ENCODE measurements around the gene TANC1. TPM values are rescaled to one million over a fixed set of nuclear protein-coding genes. Genes with fewer than 3 reads are reported as not detected.

Gene TANC1
- total RNA-seq, 1 donor from 2014 or later, result 0.37 TPM

- H3K36me3 Mint-ChIP-seq (ENCODE audit: low read depth), result no peaks in the 10 kb centered on the region
- H3K4me1 Mint-ChIP-seq, result peaks cover 13% of the 10 kb centered on the region
- H3K4me3 Mint-ChIP-seq, result no peak overlapping the region
- no peak overlapping the region for H3K27ac Mint-ChIP-seq
- no peaks in the 10 kb centered on the region for H3K9me3 Mint-ChIP-seq
- DNase-seq, result no peak
- H3K27me3 Mint-ChIP-seq, result no peaks in the 10 kb centered on the region
- intact Hi-C loops (cut with micrococcal nuclease), result no loop called here
Measured at GRCh38 chr2:159155320-159155719, 186.9 kb downstream of the TANC1 start.

- intact Hi-C loops (cut with micrococcal nuclease), result no loop called here
- no peak overlapping the region for H3K4me3 Mint-ChIP-seq
Measured at GRCh38 chr2:159155791-159156190, 187.4 kb downstream of the TANC1 start.

GRCh38 chr2:159156834-159157233, 188.4 kb downstream of the TANC1 start:
- H3K4me3 Mint-ChIP-seq, result no peak overlapping the region
- H3K27ac Mint-ChIP-seq, result no peak overlapping the region
- no peaks in the 10 kb centered on the region for H3K9me3 Mint-ChIP-seq
- peaks cover 17% of the 10 kb centered on the region for H3K4me1 Mint-ChIP-seq
- intact Hi-C loops (cut with micrococcal nuclease), result no loop called here
- H3K36me3 Mint-ChIP-seq (ENCODE audit: low read depth), result no peaks in the 10 kb centered on the region
- no peak for DNase-seq
- no peaks in the 10 kb centered on the region for H3K27me3 Mint-ChIP-seq

More at GRCh38 chr2:159155791-159156190, 187.4 kb downstream of the TANC1 start:
- Mint-ChIP-seq H3K9me3 (no peaks in the 10 kb centered on the region), H3K4me1 (peaks cover 15% of the 10 kb centered on the region), H3K27me3 (no peaks in the 10 kb centered on the region), H3K36me3 (ENCODE audit: low read depth) (no peaks in the 10 kb centered on the region), H3K27ac (no peak overlapping the region)
- no peak for DNase-seq

GRCh38 chr2:159157361-159158209, 189.1 kb downstream of the TANC1 start:
- intact Hi-C loops (cut with micrococcal nuclease), result no loop called here
- DNase-seq, result no peak
- no peak overlapping the region for H3K27ac Mint-ChIP-seq
- no peaks in the 10 kb centered on the region for H3K36me3 Mint-ChIP-seq (ENCODE audit: low read depth)
- H3K4me3 Mint-ChIP-seq, result no peak overlapping the region
- H3K27me3 Mint-ChIP-seq, result no peaks in the 10 kb centered on the region
- peaks cover 17% of the 10 kb centered on the region for H3K4me1 Mint-ChIP-seq
- H3K9me3 Mint-ChIP-seq, result no peaks in the 10 kb centered on the region

GRCh38 chr2:159160412-159160811, 192.0 kb downstream of the TANC1 start:
- Mint-ChIP-seq H3K4me1 (peaks cover 10% of the 10 kb centered on the region), H3K36me3 (ENCODE audit: low read depth) (no peaks in the 10 kb centered on the region), H3K27me3 (no peaks in the 10 kb centered on the region), H3K27ac (no peak overlapping the region), H3K9me3 (no peaks in the 10 kb centered on the region), H3K4me3 (no peak overlapping the region)
- no peak for DNase-seq
- intact Hi-C loops (cut with micrococcal nuclease), result no loop called here

- no peak overlapping the region for H3K4me3 Mint-ChIP-seq
- no peaks in the 10 kb centered on the region for H3K27me3 Mint-ChIP-seq
- intact Hi-C loops (cut with micrococcal nuclease), result no loop called here
- no peaks in the 10 kb centered on the region for H3K36me3 Mint-ChIP-seq (ENCODE audit: low read depth)
- no peak overlapping the region for H3K27ac Mint-ChIP-seq
- H3K4me1 Mint-ChIP-seq, result peaks cover 10% of the 10 kb centered on the region
- no peaks in the 10 kb centered on the region for H3K9me3 Mint-ChIP-seq
- DNase-seq, result no peak
Measured at GRCh38 chr2:159160954-159161353, 192.5 kb downstream of the TANC1 start.

GRCh38 chr2:159163930-159164329, 195.5 kb downstream of the TANC1 start:
- intact Hi-C loops (cut with micrococcal nuclease), result no loop called here
- H3K27ac Mint-ChIP-seq, result no peak overlapping the region
- H3K4me3 Mint-ChIP-seq, result no peak overlapping the region
- peaks cover 4% of the 10 kb centered on the region for H3K4me1 Mint-ChIP-seq
- H3K36me3 Mint-ChIP-seq (ENCODE audit: low read depth), result no peaks in the 10 kb centered on the region
- peaks cover 2% of the 10 kb centered on the region for H3K27me3 Mint-ChIP-seq
- no peak for DNase-seq
- H3K9me3 Mint-ChIP-seq, result no peaks in the 10 kb centered on the region

GRCh38 chr2:159164457-159164911, 196.0 kb downstream of the TANC1 start:
- H3K4me1 Mint-ChIP-seq, result peaks cover 4% of the 10 kb centered on the region
- no peak for DNase-seq
- H3K27ac Mint-ChIP-seq, result no peak overlapping the region
- no peaks in the 10 kb centered on the region for H3K9me3 Mint-ChIP-seq
- intact Hi-C loops (cut with micrococcal nuclease), result no loop called here
- H3K4me3 Mint-ChIP-seq, result no peak overlapping the region
- no peaks in the 10 kb centered on the region for H3K36me3 Mint-ChIP-seq (ENCODE audit: low read depth)
- peaks cover 2% of the 10 kb centered on the region for H3K27me3 Mint-ChIP-seq

GRCh38 chr2:159165048-159165447, 196.6 kb downstream of the TANC1 start:
- Mint-ChIP-seq H3K9me3 (no peaks in the 10 kb centered on the region), H3K27me3 (peaks cover 2% of the 10 kb centered on the region), H3K4me1 (peaks cover 4% of the 10 kb centered on the region), H3K27ac (no peak overlapping the region), H3K36me3 (ENCODE audit: low read depth) (no peaks in the 10 kb centered on the region), H3K4me3 (no peak overlapping the region)
- no peak for DNase-seq
- intact Hi-C loops (cut with micrococcal nuclease), result no loop called here

GRCh38 chr2:159168707-159169106, 200.3 kb downstream of the TANC1 start:
- intact Hi-C loops (cut with micrococcal nuclease), result no loop called here
- H3K27me3 Mint-ChIP-seq, result peaks cover 2% of the 10 kb centered on the region

GRCh38 chr2:159169187-159169586, 200.7 kb downstream of the TANC1 start:
- no peak overlapping the region for H3K4me3 Mint-ChIP-seq
- intact Hi-C loops (cut with micrococcal nuclease), result no loop called here
- no peaks in the 10 kb centered on the region for H3K9me3 Mint-ChIP-seq
- no peaks in the 10 kb centered on the region for H3K4me1 Mint-ChIP-seq
- H3K27me3 Mint-ChIP-seq, result peaks cover 2% of the 10 kb centered on the region
- no peak for DNase-seq
- H3K36me3 Mint-ChIP-seq (ENCODE audit: low read depth), result no peaks in the 10 kb centered on the region
- no peak overlapping the region for H3K27ac Mint-ChIP-seq

More at GRCh38 chr2:159168707-159169106, 200.3 kb downstream of the TANC1 start:
- Mint-ChIP-seq H3K36me3 (ENCODE audit: low read depth) (no peaks in the 10 kb centered on the region), H3K4me1 (no peaks in the 10 kb centered on the region), H3K4me3 (no peak overlapping the region), H3K27ac (no peak overlapping the region), H3K9me3 (no peaks in the 10 kb centered on the region)
- DNase-seq, result no peak

GRCh38 chr2:159172403-159172802, 204.0 kb downstream of the TANC1 start:
- no peak overlapping the region for H3K27ac Mint-ChIP-seq
- no peaks in the 10 kb centered on the region for H3K36me3 Mint-ChIP-seq (ENCODE audit: low read depth)
- intact Hi-C loops (cut with micrococcal nuclease), result no loop called here
- no peak overlapping the region for H3K4me3 Mint-ChIP-seq
- no peak for DNase-seq
- no peaks in the 10 kb centered on the region for H3K4me1 Mint-ChIP-seq
- no peaks in the 10 kb centered on the region for H3K9me3 Mint-ChIP-seq
- H3K27me3 Mint-ChIP-seq, result peaks cover 2% of the 10 kb centered on the region

GRCh38 chr2:159174759-159175158, 206.3 kb downstream of the TANC1 start:
- H3K9me3 Mint-ChIP-seq, result no peaks in the 10 kb centered on the region
- no peaks in the 10 kb centered on the region for H3K27me3 Mint-ChIP-seq
- H3K36me3 Mint-ChIP-seq (ENCODE audit: low read depth), result no peaks in the 10 kb centered on the region
- no peak overlapping the region for H3K4me3 Mint-ChIP-seq
- intact Hi-C loops (cut with micrococcal nuclease), result no loop called here
- H3K4me1 Mint-ChIP-seq, result no peaks in the 10 kb centered on the region
- DNase-seq, result no peak
- no peak overlapping the region for H3K27ac Mint-ChIP-seq

- no peak for DNase-seq
- H3K4me3 Mint-ChIP-seq, result no peak overlapping the region
- intact Hi-C loops (cut with micrococcal nuclease), result no loop called here
- H3K9me3 Mint-ChIP-seq, result no peaks in the 10 kb centered on the region
- H3K27me3 Mint-ChIP-seq, result no peaks in the 10 kb centered on the region
- H3K27ac Mint-ChIP-seq, result no peak overlapping the region
- H3K36me3 Mint-ChIP-seq (ENCODE audit: low read depth), result no peaks in the 10 kb centered on the region
- no peaks in the 10 kb centered on the region for H3K4me1 Mint-ChIP-seq
Measured at GRCh38 chr2:159175182-159175581, 206.7 kb downstream of the TANC1 start.

GRCh38 chr2:159175927-159176326, 207.5 kb downstream of the TANC1 start:
- H3K9me3 Mint-ChIP-seq, result no peaks in the 10 kb centered on the region
- no peak overlapping the region for H3K4me3 Mint-ChIP-seq
- H3K27me3 Mint-ChIP-seq, result no peaks in the 10 kb centered on the region
- no peaks in the 10 kb centered on the region for H3K36me3 Mint-ChIP-seq (ENCODE audit: low read depth)
- no peak overlapping the region for H3K27ac Mint-ChIP-seq
- intact Hi-C loops (cut with micrococcal nuclease), result no loop called here
- no peaks in the 10 kb centered on the region for H3K4me1 Mint-ChIP-seq
- no peak for DNase-seq

All from activated CD4-positive, alpha-beta T cell treated with anti-CD3 and anti-CD28 coated beads, Interleukin-2, amount 10 ng/mL, durations not matched to agents 24 days and 14 days (primary cell).